Omental fat pad (tissue), 4 donors: ENCODE measurements around the gene WDR46. TPM values are rescaled to one million over a fixed set of nuclear protein-coding genes. Genes with fewer than 3 reads are reported as not detected.
A peak's percentile ranks its signal among the peaks of the same experiment; 100 is the strongest.

Source experiments
- ATAC-seq: fragments of 150-250 bp; one replicate; pipeline ENCODE4 v1.9.1; 2016; ENCODE audit warnings: mild to moderate bottlenecking, moderate library complexity; ENCODE audit not compliant: low FRiP score
- DNase-seq: peaks from one replicate; pipeline ENCODE4 v3.0.0-alpha.2; 2019; ENCODE audit warnings: low spot score
- total RNA-seq, 4 donors: library from RNA; depleted of rRNA; stranded (reverse); fragments of >200 nt; gene quantifications; one replicate each; pipeline ENCODE4 v1.1.0, GENCODE V29; 2016
- TF ChIP-seq, protein P1 (sequence below), 3 donors: fragments of 450-650 bp; IDR thresholded peaks; one replicate each; pipeline ENCODE4 v1.5.1; 2016 to 2017; ENCODE audit warnings: antibody characterized with exemption in 3 of 3, mild to moderate bottlenecking in 3 of 3, moderate library complexity in 2 of 3

Gene WDR46, protein sequence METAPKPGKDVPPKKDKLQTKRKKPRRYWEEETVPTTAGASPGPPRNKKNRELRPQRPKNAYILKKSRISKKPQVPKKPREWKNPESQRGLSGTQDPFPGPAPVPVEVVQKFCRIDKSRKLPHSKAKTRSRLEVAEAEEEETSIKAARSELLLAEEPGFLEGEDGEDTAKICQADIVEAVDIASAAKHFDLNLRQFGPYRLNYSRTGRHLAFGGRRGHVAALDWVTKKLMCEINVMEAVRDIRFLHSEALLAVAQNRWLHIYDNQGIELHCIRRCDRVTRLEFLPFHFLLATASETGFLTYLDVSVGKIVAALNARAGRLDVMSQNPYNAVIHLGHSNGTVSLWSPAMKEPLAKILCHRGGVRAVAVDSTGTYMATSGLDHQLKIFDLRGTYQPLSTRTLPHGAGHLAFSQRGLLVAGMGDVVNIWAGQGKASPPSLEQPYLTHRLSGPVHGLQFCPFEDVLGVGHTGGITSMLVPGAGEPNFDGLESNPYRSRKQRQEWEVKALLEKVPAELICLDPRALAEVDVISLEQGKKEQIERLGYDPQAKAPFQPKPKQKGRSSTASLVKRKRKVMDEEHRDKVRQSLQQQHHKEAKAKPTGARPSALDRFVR
- 100 to 1,000 TPM in 1 of 4 donors, 10 to 100 TPM in 3; 49.7 to 103 (median 54.3) TPM for total RNA-seq

DNA sequence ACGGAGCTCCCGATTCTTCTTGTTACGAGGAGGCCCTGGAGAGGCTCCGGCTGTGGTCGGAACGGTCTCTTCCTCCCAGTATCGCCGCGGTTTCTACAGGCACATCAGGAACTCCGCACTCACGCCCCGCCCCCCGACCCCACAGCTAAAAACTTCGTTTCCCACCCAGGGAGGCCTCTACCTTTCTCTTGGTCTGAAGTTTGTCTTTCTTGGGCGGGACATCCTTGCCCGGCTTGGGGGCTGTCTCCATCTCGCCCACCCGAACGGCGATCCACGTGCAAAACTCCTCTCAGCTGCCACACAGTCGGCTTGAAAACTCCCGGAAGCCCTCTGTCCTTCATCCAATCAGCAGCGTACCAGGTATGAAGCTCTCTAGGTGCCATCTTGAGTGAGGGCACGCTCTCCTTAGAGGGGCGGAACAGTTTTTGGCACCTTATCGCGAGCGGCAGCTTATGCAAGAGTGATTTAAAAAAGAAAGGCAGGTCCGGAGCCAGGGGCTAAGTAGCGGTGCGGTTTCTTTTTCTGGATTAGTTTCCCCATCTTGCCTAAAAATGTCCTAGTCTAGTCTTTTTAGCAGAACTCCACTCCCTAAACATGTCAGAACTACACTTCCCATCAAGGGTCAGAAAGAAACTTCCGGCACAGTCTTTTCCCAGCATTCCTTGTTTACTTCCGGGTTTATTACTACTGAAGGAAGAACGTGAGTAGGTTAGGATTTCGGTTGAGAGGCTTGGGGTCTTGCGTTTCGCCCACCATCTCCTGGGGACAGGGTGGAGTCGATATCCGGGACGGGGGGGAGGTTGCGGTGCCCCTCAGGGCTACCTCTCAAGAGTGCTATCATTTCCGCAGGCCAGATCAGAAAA lies at the start of gene WDR46, which contains the start of gene PFDN6:
Gene WDR46, minus strand, starts transcription at position 319 of the 863 bp plus-strand sequence. Its CDS starts 69 bp downstream, at position 250.
Gene PFDN6, plus strand, starts transcription at position 681 of the 863 bp plus-strand sequence. CDS start 256 bp downstream, outside the sequence.
- TF ChIP-seq, protein P1, sequence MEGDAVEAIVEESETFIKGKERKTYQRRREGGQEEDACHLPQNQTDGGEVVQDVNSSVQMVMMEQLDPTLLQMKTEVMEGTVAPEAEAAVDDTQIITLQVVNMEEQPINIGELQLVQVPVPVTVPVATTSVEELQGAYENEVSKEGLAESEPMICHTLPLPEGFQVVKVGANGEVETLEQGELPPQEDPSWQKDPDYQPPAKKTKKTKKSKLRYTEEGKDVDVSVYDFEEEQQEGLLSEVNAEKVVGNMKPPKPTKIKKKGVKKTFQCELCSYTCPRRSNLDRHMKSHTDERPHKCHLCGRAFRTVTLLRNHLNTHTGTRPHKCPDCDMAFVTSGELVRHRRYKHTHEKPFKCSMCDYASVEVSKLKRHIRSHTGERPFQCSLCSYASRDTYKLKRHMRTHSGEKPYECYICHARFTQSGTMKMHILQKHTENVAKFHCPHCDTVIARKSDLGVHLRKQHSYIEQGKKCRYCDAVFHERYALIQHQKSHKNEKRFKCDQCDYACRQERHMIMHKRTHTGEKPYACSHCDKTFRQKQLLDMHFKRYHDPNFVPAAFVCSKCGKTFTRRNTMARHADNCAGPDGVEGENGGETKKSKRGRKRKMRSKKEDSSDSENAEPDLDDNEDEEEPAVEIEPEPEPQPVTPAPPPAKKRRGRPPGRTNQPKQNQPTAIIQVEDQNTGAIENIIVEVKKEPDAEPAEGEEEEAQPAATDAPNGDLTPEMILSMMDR (IDR thresholded peaks at IDR 0.05), result no peak
- ATAC-seq (peak; percentile 93), DNase-seq (peak; percentile 62)

DNA sequence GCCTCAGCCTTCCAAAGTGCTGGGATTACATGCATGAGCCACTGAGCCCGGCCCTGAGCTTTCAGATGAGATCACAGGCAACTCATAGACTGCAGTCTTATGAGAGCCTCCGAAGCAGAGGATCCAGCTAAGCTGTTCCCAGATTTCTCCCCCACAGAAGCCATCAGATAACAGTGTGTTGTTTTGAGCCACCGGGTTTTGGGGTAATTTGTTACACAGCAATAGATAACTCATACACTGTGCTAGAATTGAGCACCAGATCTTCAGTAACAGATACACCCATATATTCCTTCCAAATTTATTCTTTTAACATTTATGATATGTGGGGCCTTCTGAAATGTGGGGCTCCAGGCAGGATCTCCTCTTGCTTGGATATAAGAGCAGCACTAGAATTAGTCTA lies 47.5 kb upstream of the WDR46 start:
- TF ChIP-seq, protein P1 (IDR thresholded peaks at IDR 0.05), result no peak

DNA sequence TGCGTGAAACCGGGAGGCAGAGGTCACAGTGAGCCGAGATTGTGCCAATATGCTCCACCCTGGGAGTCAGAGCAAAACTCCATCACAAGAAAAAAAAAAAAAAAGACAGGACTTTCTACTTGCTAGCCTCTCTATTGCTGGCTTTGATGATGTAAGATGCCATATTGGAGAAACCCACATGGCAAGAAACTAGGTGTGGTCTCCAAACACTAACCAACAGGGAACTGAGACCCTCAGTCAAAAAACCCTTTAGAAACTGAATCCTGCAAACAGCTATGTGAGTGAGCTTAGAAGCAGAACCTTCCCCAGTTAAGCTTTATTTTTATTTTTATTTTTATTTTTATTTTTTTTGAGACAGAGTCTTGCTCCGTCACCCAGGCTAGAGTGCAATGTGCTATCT lies 46.9 kb upstream of the WDR46 start:
- DNase-seq (no peak), ATAC-seq (no peak)
- TF ChIP-seq, protein P1 (IDR thresholded peaks at IDR 0.05), result no peak

More for the DNA sequence above, 47.5 kb upstream of the WDR46 start:
- ATAC-seq (no peak), DNase-seq (no peak)

DNA sequence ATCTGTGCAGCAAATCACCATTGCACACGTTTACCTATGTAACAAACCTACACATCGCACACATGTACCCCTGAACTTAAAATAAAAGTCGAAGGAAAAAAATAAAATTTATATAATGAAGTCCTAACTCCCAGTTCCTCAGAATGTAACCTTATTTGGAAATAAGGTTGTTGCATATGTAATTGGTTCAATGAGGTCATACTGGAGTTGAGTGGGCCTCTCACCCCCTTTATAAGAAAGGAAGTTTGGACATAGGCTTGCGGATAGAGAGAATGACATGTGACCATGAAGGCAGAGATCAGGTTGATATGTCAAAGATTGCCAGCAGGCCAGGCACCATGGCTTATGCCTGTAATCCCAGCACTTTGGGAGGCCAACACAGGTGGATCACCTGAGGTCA lies 44.6 kb upstream of the WDR46 start:
- TF ChIP-seq, protein P1 (IDR thresholded peaks at IDR 0.05), result no peak
- ATAC-seq (no peak), DNase-seq (no peak)

DNA sequence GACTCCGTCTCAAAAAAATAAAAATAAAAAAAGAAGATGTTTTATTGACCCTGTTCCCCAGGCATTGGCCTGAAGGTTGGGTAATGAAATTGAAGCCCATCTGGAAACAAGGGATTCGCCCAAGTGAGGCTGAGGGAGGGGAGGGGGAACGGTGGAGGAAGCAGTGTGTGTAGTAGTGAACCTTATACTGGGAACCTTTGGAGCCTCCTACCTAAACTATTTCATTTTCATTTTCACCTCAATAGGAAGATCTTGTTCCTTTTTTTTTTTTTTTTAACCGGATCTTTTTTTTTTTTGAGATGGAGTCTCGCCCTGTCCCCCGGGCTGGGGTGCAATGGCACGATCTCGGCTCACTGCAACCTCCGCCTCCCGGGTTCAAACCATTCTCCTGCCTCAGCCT lies 41.7 kb upstream of the WDR46 start:
- ATAC-seq, result no peak
- TF ChIP-seq, protein P1 (IDR thresholded peaks at IDR 0.05), result no peak
- DNase-seq, result no peak

DNA sequence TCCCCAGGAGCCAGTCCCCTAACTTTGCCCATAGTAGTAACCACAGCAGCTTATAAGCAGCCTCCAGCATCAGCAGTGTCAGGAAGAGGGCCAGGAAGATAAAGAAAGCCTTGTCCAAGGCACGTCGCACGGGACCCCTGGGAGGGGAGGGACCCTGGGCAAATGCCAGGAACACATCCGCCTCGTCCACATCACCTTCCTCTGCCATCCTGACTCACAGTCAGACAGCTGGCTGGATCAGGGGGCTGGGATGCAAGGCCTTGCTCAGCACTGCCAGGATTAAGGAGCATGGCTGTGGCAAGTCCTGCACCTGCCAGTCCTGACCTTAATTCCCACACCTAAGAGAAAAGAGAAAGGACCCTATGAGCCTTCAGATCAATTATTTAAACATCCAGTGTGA lies 40.0 kb upstream of the WDR46 start:
- TF ChIP-seq, protein P1 (IDR thresholded peaks at IDR 0.05), result no peak
- ATAC-seq (no peak), DNase-seq (no peak)
